HCT116 (cell line): ENCODE data around the gene SORCS2. TPM values are rescaled to one million over a fixed set of nuclear protein-coding genes. Genes with fewer than 3 reads are reported as not detected.

Source experiments
- ATAC-seq: fragments of 200-7000 bp; cut with Tn5 transposase; 2 replicates; pipeline ENCODE4 v1.9.1; 2020; ENCODE audit warnings: mild to moderate bottlenecking, moderate library complexity
- BruUV-seq: library from RNA; stranded (reverse); fragments of 400-500 nt; replicated peaks from 2 replicates; lab custom pipeline; 2021; lab: Mats Ljungman, UMichigan
- CTCF ChIA-PET: fragments of 300-600 bp; sonication (Branson Sonifier 250); formaldehyde crosslinking; loops from one replicate; lab custom pipeline; 2021; ENCODE audit warnings: antibody characterized with exemption; lab: Charles Lee
- POLR2A ChIA-PET: fragments of 300-600, 350-600 bp; sonication (Branson Sonifier 250); formaldehyde crosslinking; loops from one replicate; lab custom pipeline; 2021; ENCODE audit warnings: antibody characterized with exemption; lab: Charles Lee
- RAD21 ChIA-PET, 2 experiments: fragments of 300-600 bp; sonication (Branson Sonifier 250); formaldehyde crosslinking; loops; one replicate each; lab custom pipeline; 2023; ENCODE audit warnings: low total read pairs in 2 of 2; ENCODE audit not compliant: uncharacterized antibody in 2 of 2, unreplicated experiment in 2 of 2, low non-redundant PET in 1 of 2; lab: Charles Lee
- DNase-seq: peaks from one replicate; pipeline ENCODE4 v3.0.0-alpha.2; 2010; ENCODE audit warnings: low read depth, low spot score
- H2AFZ ChIP-seq: fragments of 200-600 bp; shearing (Covaris generic), sonication (generic); 2 replicates; pipeline ENCODE4 v1.6.1; 2017; ENCODE audit warnings: low read depth, mixed run types, mixed read lengths, antibody characterized with exemption, low read length; ENCODE audit not compliant: poor library complexity, severe bottlenecking
- H3K27ac ChIP-seq: 2 replicates; pipeline ENCODE4 v1.5.1; 2012; ENCODE audit warnings: low read depth, low read length
- H3K27me3 ChIP-seq: fragments of 200-600 bp; sonication (generic); 2 replicates; pipeline ENCODE4 v1.6.1; 2016; ENCODE audit warnings: mixed run types, low read length, mixed read lengths; ENCODE audit not compliant: insufficient read depth
- H3K36me3 ChIP-seq, 2 experiments: fragments of 200-500 bp in 1 of 2; fragments of 200-600 bp in 1 of 2; sonication (Bioruptor generic) in 1 of 2; sonication (generic) in 1 of 2; 2 replicates each; pipeline versions ENCODE4 v1.5.1 to v1.6.1; 2014 to 2016; ENCODE audit warnings: low read length in 2 of 2, inconsistent platforms in 1 of 2, mixed read lengths in 1 of 2, mixed run types in 1 of 2; ENCODE audit not compliant: insufficient read depth in 2 of 2, control insufficient read depth in 1 of 2
- H3K4me1 ChIP-seq, 2 experiments: fragments of 200-600 bp in 1 of 2; sonication (generic) in 1 of 2; 2 replicates each; pipeline versions ENCODE4 v1.5.1 to v1.6.1; 2012 to 2017; ENCODE audit warnings: low read length in 2 of 2, inconsistent platforms in 1 of 2, mild to moderate bottlenecking in 1 of 2, mixed read lengths in 1 of 2, mixed run types in 1 of 2, moderate library complexity in 1 of 2; ENCODE audit not compliant: insufficient read depth in 2 of 2, control insufficient read depth in 1 of 2
- H3K4me2 ChIP-seq: fragments of 200-600 bp; sonication (generic); 2 replicates; pipeline ENCODE4 v1.6.1; 2017; ENCODE audit warnings: mixed run types, low read length, mixed read lengths
- H3K4me3 ChIP-seq, 2 experiments: fragments of 200-600 bp in 1 of 2; sonication (generic) in 1 of 2; replicated peaks in 1 of 2; 2 replicates each; pipeline ENCODE4 v1.5.1; 2011 to 2016; ENCODE audit warnings: low read length in 2 of 2, control low read depth in 1 of 2, low read depth in 1 of 2, mild to moderate bottlenecking in 1 of 2, mixed read lengths in 1 of 2, mixed run types in 1 of 2
- H3K79me2 ChIP-seq: fragments of 200-600 bp; sonication (generic); 2 replicates; pipeline ENCODE4 v1.6.1; 2017; ENCODE audit warnings: mild to moderate bottlenecking, mixed run types, low read length, moderate library complexity, mixed read lengths; ENCODE audit not compliant: insufficient read depth
- H3K9ac ChIP-seq: fragments of 200-600 bp; sonication (generic); 2 replicates; pipeline ENCODE4 v1.6.1; 2016; ENCODE audit warnings: low read length, mixed read lengths
- H3K9me2 ChIP-seq: fragments of 200-600 bp; sonication (generic), shearing (Covaris generic); 2 replicates; pipeline ENCODE4 v1.6.1; 2017; ENCODE audit warnings: mixed run types, mild to moderate bottlenecking, moderate library complexity; ENCODE audit not compliant: insufficient read depth
- H3K9me3 ChIP-seq, 2 experiments: fragments of 200-500 bp in 1 of 2; fragments of 200-600 bp in 1 of 2; sonication (Bioruptor generic) in 1 of 2; sonication (generic) in 1 of 2; 2 replicates each; pipeline ENCODE4 v1.6.1; 2014 to 2017; ENCODE audit warnings: low read length in 2 of 2, mixed read lengths in 2 of 2, inconsistent platforms in 1 of 2, low read depth in 1 of 2, mild to moderate bottlenecking in 1 of 2, mixed run types in 1 of 2, moderate library complexity in 1 of 2; ENCODE audit not compliant: control insufficient read depth in 1 of 2, insufficient read depth in 1 of 2
- H4K20me1 ChIP-seq: fragments of 200-600 bp; sonication (generic), shearing (Covaris generic); 2 replicates; pipeline ENCODE4 v1.6.1; 2017; ENCODE audit warnings: mixed run types, mild to moderate bottlenecking, moderate library complexity; ENCODE audit not compliant: insufficient read depth
- CBX3 ChIP-seq: IDR thresholded peaks from 2 replicates; pipeline ENCODE4 v1.6.1; 2012; ENCODE audit warnings: low read depth
- CEBPB ChIP-seq: IDR thresholded peaks from 2 replicates; pipeline ENCODE4 v1.6.1; 2012; ENCODE audit warnings: low read depth
- EGR1 ChIP-seq: IDR thresholded peaks from 2 replicates; pipeline ENCODE4 v1.6.1; 2012; ENCODE audit warnings: low read depth
- ELF1 ChIP-seq: IDR thresholded peaks from 2 replicates; pipeline ENCODE4 v1.6.1; 2012; ENCODE audit warnings: low read depth, borderline replicate concordance
- EZH2 ChIP-seq: fragments of 200-600 bp; sonication (generic); IDR thresholded peaks from 2 replicates; pipeline ENCODE4 v1.6.1; 2017; ENCODE audit warnings: antibody characterized with exemption, mixed run types
- FOSL1 ChIP-seq: IDR thresholded peaks from 2 replicates; pipeline ENCODE4 v1.6.1; 2012; ENCODE audit warnings: low read depth
- JUND ChIP-seq: IDR thresholded peaks from 2 replicates; pipeline ENCODE4 v1.6.1; 2012
- MAX ChIP-seq: IDR thresholded peaks from 2 replicates; pipeline ENCODE4 v1.6.1; 2012
- POLR2A ChIP-seq: IDR thresholded peaks from 2 replicates; pipeline ENCODE4 v1.7.0; 2011; ENCODE audit warnings: borderline replicate concordance; ENCODE audit not compliant: insufficient read depth, insufficient read length; ENCODE audit errors: extremely low read depth
- SP1 ChIP-seq: IDR thresholded peaks from 2 replicates; pipeline ENCODE4 v1.6.1; 2012; ENCODE audit warnings: low read depth
- TCF7L2 ChIP-seq: IDR thresholded peaks from 2 replicates; pipeline ENCODE4 v1.7.0; 2011; ENCODE audit warnings: borderline replicate concordance, inconsistent platforms; ENCODE audit not compliant: insufficient read depth, insufficient read length; ENCODE audit errors: extremely low read depth
- YY1 ChIP-seq: IDR thresholded peaks from 2 replicates; pipeline ENCODE4 v1.6.1; 2011; ENCODE audit warnings: low read length, low read depth, moderate library complexity, mild to moderate bottlenecking; ENCODE audit not compliant: insufficient replicate concordance; ENCODE audit errors: extremely low read depth
- ZBTB33 ChIP-seq: IDR thresholded peaks from 2 replicates; pipeline ENCODE4 v1.6.1; 2011; ENCODE audit warnings: mild to moderate bottlenecking, low read length, moderate library complexity; ENCODE audit not compliant: insufficient replicate concordance; ENCODE audit errors: extremely low read depth
- ZNF274 ChIP-seq: fragments of 200-500 bp; sonication (Bioruptor generic); IDR thresholded peaks from 2 replicates; pipeline ENCODE4 v1.6.1; 2014; ENCODE audit warnings: mild to moderate bottlenecking, low read depth, low read length, inconsistent platforms
- intact Hi-C: fragments of 100-400 bp; cut with micrococcal nuclease; formaldehyde crosslinking; loops from 2 replicates; pipeline ENCODE4 v1.10.0; 2022
- total RNA-seq: library from RNA; stranded (reverse); gene quantifications from one replicate; pipeline ENCODE4 v1.2.1, GENCODE V29; 2021; ENCODE audit not compliant: unreplicated experiment

The SORCS2 gene
- total RNA-seq, 1 experiment from 2014 or later = 0.37 TPM

GRCh38 chr4:7358100-7358735 lies 165.9 kb downstream of the SORCS2 start:
- intact Hi-C loops = no loop called here
- H3K9me3 ChIP-seq = no peaks in the 10 kb centered on the region
- H2AFZ ChIP-seq = no peak overlapping the region
- H3K27me3 ChIP-seq = 0 out of 2 replicates have a peak, but pooled peaks cover 3% of the 10 kb centered on the region
- TF ChIP-seq FOSL1 (peak; percentile 23; the same call in 1 of the 2 replicates), CBX3 (no peak), EZH2 (no peak), ZNF274 (no peak), EGR1 (no peak), SP1 (no peak), ZBTB33 (no peak), TCF7L2 (peak; percentile 82), ELF1 (no peak), POLR2A (no peak), MAX (peak; percentile 74), CEBPB (no peak), YY1 (no peak), JUND (peak; percentile 25; the same call in 1 of the 2 replicates)
- H3K79me2 ChIP-seq = no peaks in the 10 kb centered on the region
- H3K27ac ChIP-seq = no peak overlapping the region
- RAD21 ChIA-PET = no interaction called here
- POLR2A ChIA-PET = interaction anchor here (1.0 kb wide), 1 partner anchor 443 kb away, joined by 5 read pairs; no protein-coding TSS in a partner anchor
- CTCF ChIA-PET = interaction anchor here (1.0 kb wide), 1 partner anchor 23 kb away, joined by 3 read pairs; no protein-coding TSS in a partner anchor
- BruUV-seq = no TSS peak
- H3K36me3 ChIP-seq = no peaks in the 10 kb centered on the region
- no peak overlapping the region for H3K4me2 ChIP-seq
- H4K20me1 ChIP-seq = no peaks in the 10 kb centered on the region
- no peaks in the 10 kb centered on the region for H3K9me2 ChIP-seq
- H3K4me3 ChIP-seq = no peak overlapping the region
- peaks cover 8 to 9% of the 10 kb centered on the region in 2 experiments; a peak in 2 of 4 replicates for H3K4me1 ChIP-seq
- no peak overlapping the region for H3K9ac ChIP-seq
- peak; percentile 42 for DNase-seq
- ATAC-seq = peak; percentile 90
